GM12891 (cell line): ENCODE data around the gene MYO9A.

Experiments
- POLR2A ChIP-seq: IDR thresholded peaks from 2 replicates; pipeline ENCODE4 v1.6.1; 2011; ENCODE audit warnings: low read depth, low read length, control low read depth
- POLR2AphosphoS5 ChIP-seq: IDR thresholded peaks from 2 replicates; pipeline ENCODE4 v1.6.1; 2011; ENCODE audit warnings: low read depth, low read length, control low read depth
- SPI1 ChIP-seq: IDR thresholded peaks from 2 replicates; pipeline ENCODE4 v1.6.1; 2011; ENCODE audit warnings: low read depth, low read length, control low read depth
- TAF1 ChIP-seq: IDR thresholded peaks from 2 replicates; pipeline ENCODE4 v1.6.1; 2011; ENCODE audit warnings: low read depth, low read length, control low read depth

- TF ChIP-seq POLR2A (no peak), POLR2AphosphoS5 (no peak), SPI1 (no peak), TAF1 (no peak)
Measured at GRCh38 chr15:72139667-72140066, 21.7 kb upstream of the MYO9A start.
